ENCODE measurements around the gene CARHSP1.

The CARHSP1 gene

DNA sequence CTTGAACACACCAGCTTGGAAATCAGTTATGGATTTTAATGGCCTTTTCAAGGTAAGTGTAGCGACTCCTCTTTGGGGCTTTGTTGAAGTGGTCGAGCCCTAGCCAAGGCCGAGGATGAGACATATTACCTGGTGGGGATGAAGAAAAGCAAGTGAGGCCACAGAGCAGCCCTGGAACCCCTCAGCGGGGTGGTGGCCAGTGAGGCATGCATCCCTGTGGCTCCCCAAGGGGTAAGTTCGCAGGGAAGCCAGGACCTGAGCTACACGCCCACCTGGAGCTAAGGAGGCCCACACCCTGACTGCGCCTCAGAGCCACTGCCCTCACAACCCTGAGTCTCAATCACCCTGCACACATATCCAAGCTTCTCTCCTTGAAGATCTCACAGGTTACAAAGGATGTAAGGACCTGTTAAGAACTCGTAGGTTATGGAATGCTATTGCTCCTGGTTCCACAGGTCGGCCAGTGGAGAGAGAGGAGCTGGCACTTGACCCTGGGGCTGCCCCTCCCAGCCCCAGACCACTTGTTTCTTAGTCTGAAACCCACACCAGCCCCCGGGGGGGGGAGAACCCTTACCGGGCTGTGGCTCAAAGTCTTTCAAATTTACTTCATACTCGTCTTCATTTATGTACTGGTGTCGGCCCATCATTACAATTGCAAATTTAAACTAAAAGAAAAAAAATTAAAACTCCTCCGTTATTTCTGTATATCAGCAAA, 25.3 kb upstream of the CARHSP1 start:
- CTCF ChIA-PET = interaction anchor here (0.7 to 1.5 kb wide), 5 partner anchors 13 to 231 kb away, joined by 3 to 5 read pairs (median 3); no protein-coding TSS in a partner anchor
- Histone ChIP-seq H3K9me3 (ENCODE audit: control extremely low read depth in 1 of 5, control insufficient read depth in 4 of 5, insufficient read depth in 2 of 5, low read depth in 1 of 5, low read length in 4 of 5) (no peaks in the 10 kb centered on the region), H3K4me3 (ENCODE audit: control insufficient read depth in 1 of 7, extremely low read depth in 1 of 7, insufficient read depth in 4 of 7, low read depth in 2 of 7, low read length in 6 of 7) (no peak overlapping the region), H3K4me1 (ENCODE audit: control extremely low read depth in 1 of 4, control insufficient read depth in 4 of 4, insufficient read depth in 4 of 4, low read length in 3 of 4) (no peaks in the 10 kb centered on the region), H3K36me3 (ENCODE audit: control insufficient read depth in 4 of 4, insufficient read depth in 4 of 4, low read length in 3 of 4) (peaks cover 15 to 92% (median 64%) of the 10 kb centered on the region in 4 experiments), H3K27ac (ENCODE audit: insufficient read depth in 1 of 2, low read depth in 1 of 2, low read length in 2 of 2, poor library complexity in 1 of 2, severe bottlenecking in 2 of 2) (no peak overlapping the region), H3K27me3 (replicated peaks in 2 of 5; ENCODE audit: control insufficient read depth in 4 of 5, insufficient read depth in 5 of 5, low read length in 4 of 5) (no peaks in the 10 kb centered on the region)
- 95% methylated on average over 13 of the region's 14 CpGs for WGBS (ENCODE audit: insufficient coverage)
- DNase-seq = no peak
- POLR2A ChIA-PET = no interaction called here

DNA sequence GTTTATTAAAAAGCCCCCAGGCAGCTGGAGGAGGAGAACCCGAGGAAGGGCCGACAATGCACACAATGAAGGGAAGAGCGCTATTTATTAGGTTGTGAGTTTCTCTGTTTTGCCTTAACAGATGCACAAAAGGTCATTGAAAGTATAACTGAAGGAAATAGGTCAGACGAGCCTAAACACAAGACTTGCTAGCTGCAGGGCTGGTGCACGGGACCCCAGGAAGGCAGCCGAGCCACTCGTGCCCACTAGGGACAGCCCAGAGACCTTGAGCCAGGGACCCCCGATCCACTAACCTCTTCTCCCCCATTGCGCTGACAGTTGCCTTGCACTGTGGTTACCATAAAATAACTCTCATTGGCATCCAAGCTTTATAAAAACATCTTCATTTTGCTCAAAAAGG, 24.6 kb upstream of the CARHSP1 start:
- no peaks in the 10 kb centered on the region for H3K4me1 ChIP-seq (ENCODE audit: control extremely low read depth in 1 of 4, control insufficient read depth in 4 of 4, insufficient read depth in 4 of 4, low read length in 3 of 4)
- ChIA-PET CTCF (interaction anchor here (1.2 to 1.5 kb wide), 4 partner anchors 13 to 232 kb away, joined by 3 to 5 read pairs (median 4); no protein-coding TSS in a partner anchor), POLR2A (no interaction called here)
- 96% methylated on average over 9 of the region's 9 CpGs for WGBS (ENCODE audit: insufficient coverage)
- DNase-seq = no peak
- H3K4me3 ChIP-seq (ENCODE audit: control insufficient read depth in 1 of 7, extremely low read depth in 1 of 7, insufficient read depth in 4 of 7, low read depth in 2 of 7, low read length in 6 of 7) = no peak overlapping the region
- peaks cover 10 to 85% (median 58%) of the 10 kb centered on the region in 4 experiments for H3K36me3 ChIP-seq (ENCODE audit: control insufficient read depth in 4 of 4, insufficient read depth in 4 of 4, low read length in 3 of 4)
- no peaks in the 10 kb centered on the region for H3K9me3 ChIP-seq (ENCODE audit: control extremely low read depth in 1 of 5, control insufficient read depth in 4 of 5, insufficient read depth in 2 of 5, low read depth in 1 of 5, low read length in 4 of 5)
- no peaks in the 10 kb centered on the region for H3K27me3 ChIP-seq (replicated peaks in 2 of 5; ENCODE audit: control insufficient read depth in 4 of 5, insufficient read depth in 5 of 5, low read length in 4 of 5)
- H3K27ac ChIP-seq (ENCODE audit: insufficient read depth in 1 of 2, low read depth in 1 of 2, low read length in 2 of 2, poor library complexity in 1 of 2, severe bottlenecking in 2 of 2) = no peak overlapping the region

DNA sequence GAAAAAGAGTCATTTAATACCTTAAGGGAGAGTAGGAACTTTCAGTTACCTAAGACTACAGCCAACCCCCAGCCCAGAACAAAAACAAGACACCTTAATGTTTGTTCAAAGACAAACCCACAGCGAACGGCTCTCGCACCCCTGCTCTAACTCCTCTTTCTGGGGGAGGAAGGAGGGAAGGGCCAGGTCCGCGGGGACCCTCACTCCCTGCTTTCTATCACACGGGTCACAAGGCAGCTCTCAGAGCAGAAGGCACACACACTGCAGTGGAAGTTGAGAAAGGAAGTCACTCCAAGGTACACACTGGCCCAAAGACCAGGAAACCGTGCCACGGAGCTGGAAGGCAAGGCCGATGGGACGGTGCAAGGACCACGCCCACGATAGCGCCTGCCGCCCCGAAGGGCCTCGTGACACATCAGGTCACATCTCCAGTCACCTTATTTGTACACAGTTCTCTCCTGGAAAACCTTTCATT, 23.3 kb upstream of the CARHSP1 start:
- Histone ChIP-seq H3K9me3 (ENCODE audit: control extremely low read depth in 1 of 5, control insufficient read depth in 4 of 5, insufficient read depth in 2 of 5, low read depth in 1 of 5, low read length in 4 of 5) (no peaks in the 10 kb centered on the region), H3K27me3 (replicated peaks in 2 of 5; ENCODE audit: control insufficient read depth in 4 of 5, insufficient read depth in 5 of 5, low read length in 4 of 5) (no peaks in the 10 kb centered on the region), H3K4me3 (ENCODE audit: control insufficient read depth in 1 of 7, extremely low read depth in 1 of 7, insufficient read depth in 4 of 7, low read depth in 2 of 7, low read length in 6 of 7) (no peak overlapping the region), H3K36me3 (ENCODE audit: control insufficient read depth in 4 of 4, insufficient read depth in 4 of 4, low read length in 3 of 4) (peaks cover 7 to 73% (median 48%) of the 10 kb centered on the region in 4 experiments), H3K27ac (ENCODE audit: insufficient read depth in 1 of 2, low read depth in 1 of 2, low read length in 2 of 2, poor library complexity in 1 of 2, severe bottlenecking in 2 of 2) (no peak overlapping the region), H3K4me1 (ENCODE audit: control extremely low read depth in 1 of 4, control insufficient read depth in 4 of 4, insufficient read depth in 4 of 4, low read length in 3 of 4) (no peaks in the 10 kb centered on the region)
- no peak for DNase-seq
- ChIA-PET CTCF (interaction anchor here (1.0 to 4.7 kb wide), 3 partner anchors 8 to 23 kb away, joined by 3 to 34 read pairs (median 3); no protein-coding TSS in a partner anchor), POLR2A (interaction anchor here (0.8 kb wide), 1 partner anchor 10 kb away, joined by 4 read pairs; no protein-coding TSS in a partner anchor)
- 97% methylated on average over 15 of the region's 16 CpGs for WGBS (ENCODE audit: insufficient coverage)

DNA sequence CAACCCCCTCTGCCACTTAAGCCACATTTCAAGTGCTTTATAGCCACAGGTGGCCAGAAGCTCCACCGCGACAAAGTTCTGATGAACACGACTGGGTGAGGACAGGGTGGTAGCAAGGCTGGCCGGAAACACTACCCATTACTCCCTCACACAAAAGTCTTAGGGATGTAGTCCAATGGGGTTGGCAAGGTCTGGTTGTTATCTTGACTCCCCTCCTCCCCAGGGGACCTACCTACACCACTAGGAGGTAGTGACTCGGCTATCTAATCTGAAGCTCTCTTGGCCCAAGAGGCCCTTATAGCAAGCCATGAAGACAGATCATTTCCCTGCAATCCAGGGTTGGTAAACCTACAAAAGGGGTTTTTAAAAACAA, 21.7 kb upstream of the CARHSP1 start:
- 70% methylated on average over 2 of the region's 5 CpGs for WGBS (ENCODE audit: insufficient coverage)
- Histone ChIP-seq H3K4me1 (ENCODE audit: control extremely low read depth in 1 of 4, control insufficient read depth in 4 of 4, insufficient read depth in 4 of 4, low read length in 3 of 4) (no peaks in the 10 kb centered on the region), H3K9me3 (ENCODE audit: control extremely low read depth in 1 of 5, control insufficient read depth in 4 of 5, insufficient read depth in 2 of 5, low read depth in 1 of 5, low read length in 4 of 5) (no peaks in the 10 kb centered on the region), H3K27me3 (replicated peaks in 2 of 5; ENCODE audit: control insufficient read depth in 4 of 5, insufficient read depth in 5 of 5, low read length in 4 of 5) (peaks cover 0 to 13% (median 6%) of the 10 kb centered on the region in 5 experiments), H3K36me3 (ENCODE audit: control insufficient read depth in 4 of 4, insufficient read depth in 4 of 4, low read length in 3 of 4) (peaks cover 7 to 59% (median 40%) of the 10 kb centered on the region in 4 experiments), H3K4me3 (ENCODE audit: control insufficient read depth in 1 of 7, extremely low read depth in 1 of 7, insufficient read depth in 4 of 7, low read depth in 2 of 7, low read length in 6 of 7) (no peak overlapping the region), H3K27ac (ENCODE audit: insufficient read depth in 1 of 2, low read depth in 1 of 2, low read length in 2 of 2, poor library complexity in 1 of 2, severe bottlenecking in 2 of 2) (no peak overlapping the region)
- POLR2A ChIA-PET = interaction anchor here (0.6 kb wide), 1 partner anchor 16 kb away, joined by 3 read pairs; no protein-coding TSS in a partner anchor
- no peak for DNase-seq
- CTCF ChIA-PET = interaction anchor here (1.3 to 4.7 kb wide), 7 partner anchors 8 to 244 kb away, joined by 3 to 34 read pairs (median 4); no protein-coding TSS in a partner anchor

DNA sequence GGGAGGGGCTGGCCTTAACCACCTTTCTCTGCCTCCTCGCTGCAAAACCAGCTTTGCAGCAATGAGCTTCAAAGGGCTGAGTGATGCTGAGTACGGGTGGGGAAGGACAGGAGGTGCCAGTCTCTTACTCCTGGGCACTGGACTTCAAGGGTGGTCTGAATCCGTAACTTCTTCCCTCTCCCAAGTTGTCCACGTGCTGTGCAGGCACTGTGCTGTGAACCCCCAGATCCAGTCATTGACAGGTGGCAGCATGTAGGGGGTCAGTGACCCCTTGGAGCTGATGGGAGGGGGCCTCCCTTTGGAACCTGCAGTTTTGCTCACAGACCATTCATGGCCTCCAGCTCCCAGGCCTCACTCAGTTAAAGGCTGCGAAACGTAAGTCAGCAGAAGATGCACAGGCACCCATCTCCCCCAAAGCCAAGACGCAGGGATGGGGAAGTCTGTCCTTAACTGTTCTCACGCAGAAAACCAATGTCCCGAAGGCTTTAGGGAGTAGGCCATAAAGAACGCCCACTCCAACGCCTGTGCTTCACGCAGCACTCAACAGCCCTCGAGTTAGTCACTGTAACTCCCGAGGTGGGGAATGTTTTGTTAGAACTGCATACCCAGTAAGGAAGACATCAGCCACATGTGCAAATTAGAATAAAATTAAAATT, 21.2 kb upstream of the CARHSP1 start:
- Histone ChIP-seq H3K36me3 (ENCODE audit: control insufficient read depth in 4 of 4, insufficient read depth in 4 of 4, low read length in 3 of 4) (peaks cover 3 to 54% (median 36%) of the 10 kb centered on the region in 4 experiments), H3K27ac (ENCODE audit: insufficient read depth in 1 of 2, low read depth in 1 of 2, low read length in 2 of 2, poor library complexity in 1 of 2, severe bottlenecking in 2 of 2) (no peak overlapping the region), H3K27me3 (replicated peaks in 2 of 5; ENCODE audit: control insufficient read depth in 4 of 5, insufficient read depth in 5 of 5, low read length in 4 of 5) (peaks cover 0 to 18% (median 6%) of the 10 kb centered on the region in 5 experiments), H3K4me3 (ENCODE audit: control insufficient read depth in 1 of 7, extremely low read depth in 1 of 7, insufficient read depth in 4 of 7, low read depth in 2 of 7, low read length in 6 of 7) (no peak overlapping the region), H3K9me3 (ENCODE audit: control extremely low read depth in 1 of 5, control insufficient read depth in 4 of 5, insufficient read depth in 2 of 5, low read depth in 1 of 5, low read length in 4 of 5) (no peaks in the 10 kb centered on the region), H3K4me1 (ENCODE audit: control extremely low read depth in 1 of 4, control insufficient read depth in 4 of 4, insufficient read depth in 4 of 4, low read length in 3 of 4) (no peaks in the 10 kb centered on the region)
- DNase-seq = no peak
- CTCF ChIA-PET = interaction anchor here (0.7 to 4.7 kb wide), 11 partner anchors 8 to 244 kb away, joined by 3 to 34 read pairs (median 3); no protein-coding TSS in a partner anchor
- POLR2A ChIA-PET = interaction anchor here (0.6 kb wide), 1 partner anchor 16 kb away, joined by 3 read pairs; no protein-coding TSS in a partner anchor
- 89% methylated on average over 12 of the region's 14 CpGs for WGBS (ENCODE audit: insufficient coverage)

DNA sequence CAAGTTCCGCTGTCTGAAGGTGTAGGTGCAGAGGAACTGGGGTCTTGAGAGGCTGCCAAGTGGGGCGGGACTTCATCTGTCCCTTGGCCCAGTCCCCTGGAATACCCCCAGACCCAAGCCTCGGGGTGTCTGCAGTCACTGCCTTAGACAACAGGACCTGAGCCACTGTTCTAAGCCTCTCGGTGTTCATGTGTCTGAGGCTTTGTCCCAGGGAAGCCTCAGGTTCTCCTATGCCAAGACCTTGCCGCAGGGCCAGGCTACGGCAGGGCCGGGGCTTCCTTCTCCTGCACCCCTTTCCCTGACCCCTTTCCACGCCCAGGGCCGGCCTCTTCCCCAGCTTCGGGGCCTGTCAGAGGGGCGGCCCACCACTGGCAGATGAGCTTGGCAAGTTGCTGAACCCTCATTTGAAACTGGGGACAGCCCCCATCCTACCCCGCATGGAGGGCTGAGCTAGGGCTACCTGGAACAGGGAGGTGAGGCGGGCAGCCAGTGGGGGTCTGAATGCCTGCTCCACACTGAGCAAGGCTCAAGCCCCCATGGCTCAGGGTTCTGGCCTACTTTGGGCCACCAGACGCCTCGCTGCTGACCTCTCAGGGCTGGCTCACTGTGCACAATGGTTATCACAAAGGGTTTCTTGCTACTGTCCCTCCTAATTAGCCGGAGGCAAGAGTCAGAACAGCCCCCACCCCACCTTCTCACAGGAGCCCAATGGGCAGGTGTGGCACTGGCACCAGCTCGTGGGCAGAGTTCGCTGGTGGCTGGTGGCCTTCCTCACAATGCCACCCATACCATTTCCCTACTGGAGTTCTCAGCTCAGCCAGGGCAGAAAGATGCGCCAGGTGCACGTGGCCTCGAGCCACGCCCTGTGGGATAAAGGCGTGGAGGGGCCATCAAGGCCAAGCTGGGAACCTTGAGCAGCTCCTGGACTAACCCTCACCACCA, 20.4 kb upstream of the CARHSP1 start:
- Histone ChIP-seq H3K27ac (ENCODE audit: insufficient read depth in 1 of 2, low read depth in 1 of 2, low read length in 2 of 2, poor library complexity in 1 of 2, severe bottlenecking in 2 of 2) (no peak overlapping the region), H3K4me3 (ENCODE audit: control insufficient read depth in 1 of 7, extremely low read depth in 1 of 7, insufficient read depth in 4 of 7, low read depth in 2 of 7, low read length in 6 of 7) (no peak overlapping the region), H3K4me1 (ENCODE audit: control extremely low read depth in 1 of 4, control insufficient read depth in 4 of 4, insufficient read depth in 4 of 4, low read length in 3 of 4) (no peaks in the 10 kb centered on the region), H3K27me3 (replicated peaks in 2 of 5; ENCODE audit: control insufficient read depth in 4 of 5, insufficient read depth in 5 of 5, low read length in 4 of 5) (peaks cover 0 to 24% (median 6%) of the 10 kb centered on the region in 5 experiments), H3K36me3 (ENCODE audit: control insufficient read depth in 4 of 4, insufficient read depth in 4 of 4, low read length in 3 of 4) (peaks cover 2 to 46% (median 29%) of the 10 kb centered on the region in 4 experiments), H3K9me3 (ENCODE audit: control extremely low read depth in 1 of 5, control insufficient read depth in 4 of 5, insufficient read depth in 2 of 5, low read depth in 1 of 5, low read length in 4 of 5) (no peaks in the 10 kb centered on the region)
- ChIA-PET POLR2A (no interaction called here), CTCF (interaction anchor here (0.7 to 4.7 kb wide), 9 partner anchors 9 to 221 kb away, joined by 3 to 34 read pairs (median 3); no protein-coding TSS in a partner anchor)
- DNase-seq = no peak
- 94% methylated on average over 19 of the region's 23 CpGs for WGBS (ENCODE audit: insufficient coverage)
